Measurements from ENCODE around the gene MED8. TPM values are rescaled to one million over a fixed set of nuclear protein-coding genes. Genes with fewer than 3 reads are reported as not detected.

Gene MED8
- total RNA-seq, 1 donor from 2014 or later: 54.5 TPM

DNA sequence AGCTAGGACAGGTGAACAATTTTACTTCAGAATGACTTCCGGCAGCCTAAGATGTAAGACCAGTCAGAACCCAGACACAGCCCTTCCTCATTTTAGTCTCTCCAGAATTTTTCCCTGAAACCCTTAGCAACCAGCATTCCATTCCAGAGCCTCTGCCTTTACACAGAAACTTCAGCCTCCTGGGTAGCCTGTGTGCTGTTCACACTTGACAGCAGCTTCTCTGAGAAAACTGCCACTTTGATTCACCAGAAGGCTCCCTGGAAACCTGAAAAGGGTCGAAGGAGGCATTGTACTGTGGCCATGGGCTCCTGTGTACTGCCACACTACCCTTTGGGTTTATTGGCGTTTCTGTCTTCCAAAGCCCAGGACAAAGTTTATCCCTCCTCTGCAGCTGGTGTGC lies 46.8 kb upstream of the MED8 start:
- FAIRE-seq: no peak
- H3K36me3 ChIP-seq (ENCODE audit: insufficient read depth, low read length): peaks cover 25% of the 10 kb centered on the region
- peak overlapping the region; percentile 84 for H3K27ac Mint-ChIP-seq (ENCODE audit: unreplicated experiment)

DNA sequence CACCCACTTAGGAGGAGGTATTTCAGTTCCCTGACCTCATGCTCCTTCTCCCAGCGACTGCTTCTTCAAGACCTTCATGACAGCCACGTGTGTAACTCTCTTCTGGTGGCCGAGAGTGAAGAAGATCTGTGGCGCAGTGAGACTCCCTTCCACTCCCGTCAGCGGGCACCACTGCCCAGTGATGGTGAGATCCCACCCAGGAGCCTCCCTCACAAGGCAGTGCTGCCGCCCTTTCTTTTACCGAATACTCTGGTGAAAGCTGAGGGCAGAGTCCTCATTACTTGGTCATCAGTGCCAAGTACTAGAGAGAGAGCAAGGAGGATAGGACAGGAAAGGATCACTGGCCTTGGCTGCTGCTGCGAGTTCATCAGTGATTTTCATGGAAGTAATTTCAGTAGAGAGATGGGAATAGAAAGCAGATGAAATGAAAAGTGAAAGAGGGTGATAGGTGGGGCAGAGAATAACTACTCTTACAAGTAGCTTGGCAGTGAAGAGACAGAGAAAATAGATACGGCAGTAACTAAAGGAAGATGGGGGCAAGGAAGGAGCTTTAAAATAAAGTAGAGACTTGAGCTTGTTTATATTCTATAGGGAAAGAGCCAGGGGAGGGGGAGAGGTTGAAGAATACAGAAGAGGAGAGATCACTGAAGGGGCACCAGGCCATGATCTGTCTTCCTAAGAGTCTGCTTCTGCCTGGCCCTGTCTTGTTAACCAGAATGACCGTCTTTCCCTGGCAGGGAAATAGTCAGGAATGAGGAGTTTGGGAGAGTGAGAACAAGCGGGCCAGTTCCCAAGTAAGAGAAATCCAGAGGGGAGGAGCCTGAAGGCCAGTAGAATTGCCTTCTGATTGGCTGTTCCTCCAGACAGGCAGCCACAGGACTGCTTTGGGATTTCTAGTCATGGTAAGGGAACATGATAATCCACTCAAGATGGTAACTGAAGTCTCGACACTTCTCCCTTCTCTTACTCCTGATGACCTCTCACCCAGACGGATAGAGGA lies 45.8 kb upstream of the MED8 start:
- H3K4me1 Mint-ChIP-seq (ENCODE audit: low read depth, unreplicated experiment): peaks cover 19% of the 10 kb centered on the region
- H3K27ac Mint-ChIP-seq (ENCODE audit: unreplicated experiment): peak overlapping the region; percentile 84
- peak overlapping the region; percentile 55 for H3K4me3 Mint-ChIP-seq (ENCODE audit: unreplicated experiment)
- no peak for FAIRE-seq
- Histone ChIP-seq H3K79me2 (ENCODE audit: insufficient read depth, low read length) (no peaks in the 10 kb centered on the region), H3K27ac (ENCODE audit: low read depth, low read length) (no peak overlapping the region), H3K9me3 (ENCODE audit: insufficient read depth, low read depth, low read length) (no peaks in the 10 kb centered on the region), H3K4me3 (ENCODE audit: insufficient read depth, low read depth, low read length) (no peak overlapping the region), H4K20me1 (ENCODE audit: insufficient read depth, low read length) (no peaks in the 10 kb centered on the region), H3K9ac (ENCODE audit: low read length) (no peak overlapping the region), H3K4me2 (ENCODE audit: low read length) (no peak overlapping the region), H3K36me3 (ENCODE audit: insufficient read depth, low read length) (peaks cover 33% of the 10 kb centered on the region), H3K27me3 (ENCODE audit: insufficient read depth, low read length) (no peaks in the 10 kb centered on the region), H2AFZ (ENCODE audit: low read depth, low read length) (no peak overlapping the region), H3K4me1 (ENCODE audit: insufficient read depth, low read length) (no peaks in the 10 kb centered on the region)
- H3K27me3 Mint-ChIP-seq (ENCODE audit: low read depth, unreplicated experiment): no peaks in the 10 kb centered on the region
- peak; percentile 16 for DNase-seq (ENCODE audit: low read depth)
- H3K9me3 Mint-ChIP-seq (ENCODE audit: unreplicated experiment): no peaks in the 10 kb centered on the region
- no peak for TF ChIP-seq EZH2 (IDR thresholded peaks at IDR 0.05; ENCODE audit: insufficient read depth, low read length)
- TF ChIP-seq, protein P1, sequence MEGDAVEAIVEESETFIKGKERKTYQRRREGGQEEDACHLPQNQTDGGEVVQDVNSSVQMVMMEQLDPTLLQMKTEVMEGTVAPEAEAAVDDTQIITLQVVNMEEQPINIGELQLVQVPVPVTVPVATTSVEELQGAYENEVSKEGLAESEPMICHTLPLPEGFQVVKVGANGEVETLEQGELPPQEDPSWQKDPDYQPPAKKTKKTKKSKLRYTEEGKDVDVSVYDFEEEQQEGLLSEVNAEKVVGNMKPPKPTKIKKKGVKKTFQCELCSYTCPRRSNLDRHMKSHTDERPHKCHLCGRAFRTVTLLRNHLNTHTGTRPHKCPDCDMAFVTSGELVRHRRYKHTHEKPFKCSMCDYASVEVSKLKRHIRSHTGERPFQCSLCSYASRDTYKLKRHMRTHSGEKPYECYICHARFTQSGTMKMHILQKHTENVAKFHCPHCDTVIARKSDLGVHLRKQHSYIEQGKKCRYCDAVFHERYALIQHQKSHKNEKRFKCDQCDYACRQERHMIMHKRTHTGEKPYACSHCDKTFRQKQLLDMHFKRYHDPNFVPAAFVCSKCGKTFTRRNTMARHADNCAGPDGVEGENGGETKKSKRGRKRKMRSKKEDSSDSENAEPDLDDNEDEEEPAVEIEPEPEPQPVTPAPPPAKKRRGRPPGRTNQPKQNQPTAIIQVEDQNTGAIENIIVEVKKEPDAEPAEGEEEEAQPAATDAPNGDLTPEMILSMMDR (IDR thresholded peaks at IDR 0.05; ENCODE audit: insufficient read depth, low read depth, low read length): no peak
- H3K36me3 Mint-ChIP-seq (ENCODE audit: low read depth, unreplicated experiment): peaks cover 49% of the 10 kb centered on the region

More for the DNA sequence above, 46.8 kb upstream of the MED8 start:
- Histone ChIP-seq H2AFZ (ENCODE audit: low read depth, low read length) (no peak overlapping the region), H3K27me3 (ENCODE audit: insufficient read depth, low read length) (no peaks in the 10 kb centered on the region), H4K20me1 (ENCODE audit: insufficient read depth, low read length) (no peaks in the 10 kb centered on the region), H3K9me3 (ENCODE audit: insufficient read depth, low read depth, low read length) (no peaks in the 10 kb centered on the region), H3K79me2 (ENCODE audit: insufficient read depth, low read length) (no peaks in the 10 kb centered on the region), H3K4me1 (ENCODE audit: insufficient read depth, low read length) (no peaks in the 10 kb centered on the region), H3K4me3 (ENCODE audit: insufficient read depth, low read depth, low read length) (no peak overlapping the region), H3K4me2 (ENCODE audit: low read length) (no peak overlapping the region), H3K27ac (ENCODE audit: low read depth, low read length) (no peak overlapping the region), H3K9ac (ENCODE audit: low read length) (no peak overlapping the region)
- DNase-seq (ENCODE audit: low read depth): no peak
- peak overlapping the region; percentile 43 for H3K4me3 Mint-ChIP-seq (ENCODE audit: unreplicated experiment)
- TF ChIP-seq, protein P1 (IDR thresholded peaks at IDR 0.05; ENCODE audit: insufficient read depth, low read depth, low read length): no peak
- TF ChIP-seq EZH2 (IDR thresholded peaks at IDR 0.05; ENCODE audit: insufficient read depth, low read length): no peak
- no peaks in the 10 kb centered on the region for H3K9me3 Mint-ChIP-seq (ENCODE audit: unreplicated experiment)
- no peaks in the 10 kb centered on the region for H3K27me3 Mint-ChIP-seq (ENCODE audit: low read depth, unreplicated experiment)
- H3K36me3 Mint-ChIP-seq (ENCODE audit: low read depth, unreplicated experiment): peaks cover 48% of the 10 kb centered on the region
- peaks cover 19% of the 10 kb centered on the region for H3K4me1 Mint-ChIP-seq (ENCODE audit: low read depth, unreplicated experiment)

DNA sequence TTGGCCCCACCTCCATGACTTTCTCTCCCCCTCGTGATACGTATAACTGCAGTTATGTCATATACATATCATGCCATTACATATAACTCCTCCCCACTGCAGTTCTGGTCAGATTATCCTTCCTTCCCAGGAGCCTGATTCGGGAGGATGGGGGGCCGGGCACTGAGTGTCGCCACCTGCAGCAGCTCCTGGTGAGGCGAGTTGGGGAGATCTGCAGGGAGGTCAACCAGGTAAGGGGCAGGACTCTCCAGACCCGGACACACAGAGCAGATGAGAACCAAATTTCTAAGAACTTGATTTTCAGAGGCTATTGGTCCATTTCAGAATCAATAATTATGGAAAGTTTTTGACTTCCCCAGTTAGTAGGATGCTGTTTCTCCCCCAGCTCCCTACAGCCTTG lies 44.7 kb upstream of the MED8 start:
- Mint-ChIP-seq H3K36me3 (ENCODE audit: low read depth, unreplicated experiment) (peaks cover 54% of the 10 kb centered on the region), H3K9me3 (ENCODE audit: unreplicated experiment) (no peaks in the 10 kb centered on the region), H3K4me3 (ENCODE audit: unreplicated experiment) (no peak overlapping the region), H3K27me3 (ENCODE audit: low read depth, unreplicated experiment) (no peaks in the 10 kb centered on the region), H3K4me1 (ENCODE audit: low read depth, unreplicated experiment) (peaks cover 19% of the 10 kb centered on the region), H3K27ac (ENCODE audit: unreplicated experiment) (no peak overlapping the region)
- Histone ChIP-seq H3K4me1 (ENCODE audit: insufficient read depth, low read length) (no peaks in the 10 kb centered on the region), H3K36me3 (ENCODE audit: insufficient read depth, low read length) (peaks cover 44% of the 10 kb centered on the region), H3K4me2 (ENCODE audit: low read length) (no peak overlapping the region), H3K27ac (ENCODE audit: low read depth, low read length) (no peak overlapping the region), H3K9me3 (ENCODE audit: insufficient read depth, low read depth, low read length) (no peaks in the 10 kb centered on the region), H3K27me3 (ENCODE audit: insufficient read depth, low read length) (no peaks in the 10 kb centered on the region), H3K79me2 (ENCODE audit: insufficient read depth, low read length) (no peaks in the 10 kb centered on the region), H3K9ac (ENCODE audit: low read length) (no peak overlapping the region), H2AFZ (ENCODE audit: low read depth, low read length) (no peak overlapping the region), H4K20me1 (ENCODE audit: insufficient read depth, low read length) (no peaks in the 10 kb centered on the region), H3K4me3 (ENCODE audit: insufficient read depth, low read depth, low read length) (no peak overlapping the region)
- no peak for DNase-seq (ENCODE audit: low read depth)
- TF ChIP-seq EZH2 (IDR thresholded peaks at IDR 0.05; ENCODE audit: insufficient read depth, low read length): no peak
- TF ChIP-seq, protein P1 (IDR thresholded peaks at IDR 0.05; ENCODE audit: insufficient read depth, low read depth, low read length): no peak
- FAIRE-seq: no peak

Measured in astrocyte (in vitro differentiated cells and primary cell).